Astrocyte of the cerebellum (primary cell): Measurements from ENCODE around the gene ROR1.
A peak's percentile ranks its signal among the peaks of the same experiment; 100 is the strongest.

Source experiments
- DNase-seq: peaks from one replicate; pipeline ENCODE4 v3.0.0-alpha.2; 2011; ENCODE audit warnings: low read depth
- H3K4me3 ChIP-seq: 2 replicates; pipeline ENCODE4 v1.5.1; 2011; ENCODE audit warnings: mild to moderate bottlenecking, low read depth, low read length, moderate library complexity
- in situ Hi-C: cut with HindIII; loops from 2 replicates; pipeline ENCODE4 v1.10.0; 2017; ENCODE audit warnings: low sequenced_read_pairs
- TF ChIP-seq, protein P1 (sequence below): IDR thresholded peaks from 2 replicates; pipeline ENCODE4 v1.5.1; 2012; ENCODE audit warnings: low read length, low read depth, moderate library complexity, mild to moderate bottlenecking; ENCODE audit errors: missing control alignments

ROR1 gene

DNA sequence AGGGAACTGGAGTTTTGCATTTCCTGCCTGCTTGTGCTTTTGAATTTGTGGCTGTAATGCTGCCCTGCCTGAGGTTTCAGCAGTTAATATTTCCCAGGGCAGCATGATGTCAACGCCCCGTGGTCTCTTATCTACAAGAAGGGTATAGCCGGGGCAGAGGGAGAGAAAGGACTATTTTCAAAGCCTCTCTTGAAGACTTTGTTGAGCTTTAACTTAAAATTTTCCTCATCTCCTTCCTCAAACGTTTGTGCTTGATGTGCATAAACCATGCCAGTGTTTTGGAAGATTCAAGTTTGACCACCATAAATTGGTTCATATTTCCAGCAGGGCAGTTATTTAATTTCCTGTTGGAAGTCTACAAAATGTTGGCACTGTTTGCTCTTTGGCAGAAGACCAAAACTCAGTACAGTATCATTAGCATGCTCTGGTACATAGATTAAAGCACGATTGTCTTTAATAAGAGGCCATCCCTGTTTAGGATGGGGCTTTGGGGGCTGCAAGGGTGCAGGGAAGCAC is 43.4 kb downstream of the ROR1 start:
- TF ChIP-seq, protein P1, sequence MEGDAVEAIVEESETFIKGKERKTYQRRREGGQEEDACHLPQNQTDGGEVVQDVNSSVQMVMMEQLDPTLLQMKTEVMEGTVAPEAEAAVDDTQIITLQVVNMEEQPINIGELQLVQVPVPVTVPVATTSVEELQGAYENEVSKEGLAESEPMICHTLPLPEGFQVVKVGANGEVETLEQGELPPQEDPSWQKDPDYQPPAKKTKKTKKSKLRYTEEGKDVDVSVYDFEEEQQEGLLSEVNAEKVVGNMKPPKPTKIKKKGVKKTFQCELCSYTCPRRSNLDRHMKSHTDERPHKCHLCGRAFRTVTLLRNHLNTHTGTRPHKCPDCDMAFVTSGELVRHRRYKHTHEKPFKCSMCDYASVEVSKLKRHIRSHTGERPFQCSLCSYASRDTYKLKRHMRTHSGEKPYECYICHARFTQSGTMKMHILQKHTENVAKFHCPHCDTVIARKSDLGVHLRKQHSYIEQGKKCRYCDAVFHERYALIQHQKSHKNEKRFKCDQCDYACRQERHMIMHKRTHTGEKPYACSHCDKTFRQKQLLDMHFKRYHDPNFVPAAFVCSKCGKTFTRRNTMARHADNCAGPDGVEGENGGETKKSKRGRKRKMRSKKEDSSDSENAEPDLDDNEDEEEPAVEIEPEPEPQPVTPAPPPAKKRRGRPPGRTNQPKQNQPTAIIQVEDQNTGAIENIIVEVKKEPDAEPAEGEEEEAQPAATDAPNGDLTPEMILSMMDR: no peak
- in situ Hi-C loops: no loop called here
- no peak for DNase-seq
- H3K4me3 ChIP-seq: no peak overlapping the region

DNA sequence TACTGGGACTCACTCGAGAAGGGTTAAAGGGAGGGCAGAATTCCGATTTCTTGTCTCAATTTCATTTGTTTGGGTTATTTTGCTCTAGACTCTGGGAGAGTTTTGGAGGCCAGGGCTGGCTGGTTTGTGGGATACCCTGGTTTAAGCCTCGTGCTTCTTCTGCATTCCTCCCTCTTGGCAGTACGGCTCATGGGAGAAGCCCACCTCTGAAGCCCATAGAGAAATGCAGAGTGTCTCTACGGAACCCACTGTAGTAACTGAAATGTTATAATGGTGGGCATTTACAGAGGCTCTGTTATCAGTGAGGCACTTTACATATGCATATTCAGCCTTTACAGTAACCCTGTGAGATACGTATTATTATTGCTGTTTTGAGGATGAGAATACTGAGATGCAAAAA is 43.9 kb downstream of the ROR1 start:
- no peak for DNase-seq
- in situ Hi-C loops: no loop called here
- no peak overlapping the region for H3K4me3 ChIP-seq
- TF ChIP-seq, protein P1: no peak

DNA sequence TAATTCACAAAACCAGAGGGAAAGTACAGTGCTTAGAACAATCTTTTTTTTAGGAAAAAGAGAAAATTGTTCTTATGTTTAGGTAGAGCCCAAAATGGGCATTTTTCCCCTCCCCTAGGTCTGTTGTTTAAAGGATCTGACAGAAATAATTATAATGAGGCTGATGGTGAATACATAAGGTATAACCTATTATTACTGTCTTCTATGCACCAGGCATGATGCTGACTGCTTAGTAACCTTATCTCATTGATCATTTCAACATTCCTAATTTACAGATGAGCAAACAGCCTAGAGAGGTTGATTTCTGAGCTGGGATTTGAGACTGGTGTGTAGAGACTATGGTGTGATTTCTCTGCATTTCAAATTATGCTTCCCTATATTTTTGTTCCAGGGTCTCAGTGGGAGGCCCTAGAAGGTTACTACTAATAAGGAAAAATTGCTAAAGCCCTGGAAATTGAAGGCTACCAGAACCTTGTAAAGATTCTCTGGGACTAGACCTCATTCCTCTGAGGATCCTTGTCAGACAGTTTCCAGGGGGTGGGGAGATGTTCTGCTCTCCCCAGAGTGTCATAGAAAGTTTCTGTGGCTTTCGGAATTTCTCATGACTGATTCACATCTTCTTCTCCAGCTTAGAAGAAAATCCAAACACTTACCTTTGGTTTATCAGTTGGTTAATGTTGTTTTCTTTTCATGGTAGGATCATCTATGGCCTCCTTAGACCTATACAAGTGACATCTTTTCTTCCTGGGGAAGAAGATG is 44.9 kb downstream of the ROR1 start:
- DNase-seq: no peak
- TF ChIP-seq, protein P1: no peak
- in situ Hi-C loops: no loop called here
- no peak overlapping the region for H3K4me3 ChIP-seq

DNA sequence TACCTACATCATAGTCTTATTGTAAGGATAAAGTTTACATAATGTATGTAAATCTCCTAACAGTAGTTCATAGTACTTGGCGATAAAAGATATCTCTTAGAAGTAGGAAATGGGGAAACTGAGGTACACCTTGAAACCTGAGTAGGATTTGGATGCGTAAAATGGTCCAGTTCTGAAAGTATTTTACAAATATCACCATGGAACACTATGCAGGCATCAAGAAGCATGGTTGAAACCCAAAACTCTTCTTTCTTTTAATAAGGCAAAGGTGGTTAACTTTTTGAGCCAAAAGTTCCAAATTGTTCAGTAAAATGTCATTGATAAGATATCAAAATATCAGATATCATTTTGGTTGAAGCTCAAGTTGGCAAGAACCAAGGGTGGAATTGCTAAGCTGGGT is 46.0 kb downstream of the ROR1 start:
- H3K4me3 ChIP-seq: no peak overlapping the region
- no peak for DNase-seq
- in situ Hi-C loops: no loop called here
- TF ChIP-seq, protein P1: no peak

DNA sequence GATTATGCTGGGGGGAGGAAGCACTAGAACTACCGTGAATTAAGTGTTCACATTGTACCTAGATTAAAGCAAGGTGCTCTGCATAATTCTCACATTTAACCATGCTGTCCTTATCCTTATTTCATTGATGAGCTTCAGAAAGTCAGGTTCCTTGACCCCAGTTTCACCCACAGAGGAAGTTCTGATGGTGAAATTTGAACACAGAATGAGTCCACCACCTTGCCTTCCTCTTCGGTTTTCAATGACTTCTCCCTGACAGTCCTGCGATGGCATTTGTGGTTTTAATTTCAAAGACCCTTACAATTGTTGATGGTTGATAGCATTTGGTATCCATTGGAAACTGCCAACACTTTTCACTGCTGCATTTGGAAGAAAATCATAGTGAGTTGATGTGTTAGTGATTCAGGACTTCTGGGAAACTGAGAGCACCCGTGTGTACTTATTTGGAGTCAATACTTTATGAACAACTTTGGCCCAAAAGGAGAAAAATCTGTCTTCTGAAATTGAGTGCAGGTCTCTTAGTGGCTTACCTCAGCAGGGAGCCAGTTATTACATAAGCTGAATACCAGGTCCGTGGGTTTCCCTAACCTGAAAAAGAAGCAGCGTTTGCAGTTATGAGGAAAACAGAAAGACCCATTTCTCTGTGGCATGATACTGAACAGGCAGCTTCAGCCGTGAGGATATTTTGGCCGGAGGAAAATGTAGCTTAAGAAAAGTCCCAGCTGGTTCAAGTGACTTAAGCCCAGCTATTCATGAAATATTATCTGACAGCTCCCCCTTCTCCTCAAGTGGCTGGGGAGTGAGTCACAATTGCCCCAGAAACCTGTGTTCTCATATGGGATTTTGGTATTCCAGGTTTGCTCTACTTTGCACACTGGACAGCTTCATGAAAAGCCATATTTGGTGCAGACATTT is 47.5 kb downstream of the ROR1 start:
- no peak overlapping the region for H3K4me3 ChIP-seq
- DNase-seq: peak; percentile 24
- TF ChIP-seq, protein P1: no peak
- in situ Hi-C loops: no loop called here

DNA sequence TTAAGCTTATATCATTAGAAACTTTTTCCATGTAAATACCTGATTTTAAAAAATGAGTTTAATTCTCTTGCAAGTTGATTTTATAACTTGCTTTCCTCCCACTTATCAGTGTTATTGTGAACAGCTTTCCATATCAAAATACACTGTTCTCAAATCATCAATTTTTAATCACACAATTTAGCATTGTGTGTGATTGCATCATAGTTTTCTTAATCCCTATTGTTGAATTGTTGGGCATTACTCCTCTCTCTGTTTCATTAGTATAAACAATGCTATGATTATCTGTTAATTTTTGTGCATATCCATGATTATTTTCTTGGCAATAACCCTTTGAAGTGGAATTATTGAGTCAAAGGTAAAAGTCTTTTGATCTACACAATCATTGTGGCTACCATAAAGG is 48.7 kb downstream of the ROR1 start:
- no peak for DNase-seq
- TF ChIP-seq, protein P1: no peak
- in situ Hi-C loops: no loop called here
- H3K4me3 ChIP-seq: no peak overlapping the region
